ENCODE measurements around the gene TMEM150A. TPM values are rescaled to one million over a fixed set of nuclear protein-coding genes. Genes with fewer than 3 reads are reported as not detected.
A peak's percentile ranks its signal among the peaks of the same experiment; 100 is the strongest.

The TMEM150A gene
- total and polyA plus RNA-seq, 2 of the 13 experiments (the other 11 are each of a cell fraction or from before 2014, with no cell fraction given), result 30.1 to 70.4 TPM

DNA sequence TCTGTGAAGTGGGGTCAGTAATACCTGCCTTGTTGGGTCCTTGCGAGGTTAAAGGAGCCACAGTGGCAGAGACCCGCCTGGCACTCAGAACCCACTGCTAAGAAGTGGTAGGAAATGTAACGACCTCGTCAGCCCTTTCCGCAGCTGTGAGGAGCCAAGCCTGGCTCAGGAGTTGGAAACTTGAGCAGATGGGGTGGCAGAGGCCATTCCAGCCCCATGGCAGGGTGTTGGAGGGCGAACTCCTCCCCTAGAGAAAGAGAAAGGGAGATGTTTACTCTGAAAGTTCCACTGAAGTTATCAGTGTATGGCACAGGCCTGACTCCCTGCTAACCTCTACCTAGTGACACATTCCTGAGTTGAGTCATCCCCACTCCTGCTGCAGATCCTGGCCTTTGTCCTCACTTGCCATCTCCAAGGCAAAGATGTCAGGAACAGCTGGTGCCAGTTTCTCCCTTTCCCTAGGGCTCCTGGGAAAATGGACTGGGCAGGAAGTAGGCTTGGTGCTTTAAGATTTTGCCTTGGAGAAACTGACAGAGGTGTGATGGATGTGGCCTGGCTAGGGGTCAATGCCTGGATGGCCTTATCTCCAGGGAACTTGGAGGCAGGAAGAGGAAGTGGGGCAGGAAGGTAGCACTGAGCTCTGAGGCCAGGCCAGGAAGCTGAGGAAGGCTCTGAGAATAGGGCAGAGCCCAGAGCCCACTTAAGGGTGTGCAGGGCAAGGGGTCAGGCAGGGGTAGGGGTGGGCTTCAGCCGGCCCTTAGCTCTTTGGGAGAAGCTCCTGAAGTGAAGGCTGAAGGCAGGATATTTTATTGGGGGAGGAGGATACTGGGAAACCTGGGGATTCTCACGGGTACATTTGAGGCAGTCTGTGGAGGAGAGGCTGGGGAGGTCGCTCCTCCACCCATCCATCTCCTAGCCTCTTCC, 17.4 kb downstream of the TMEM150A start (continued):
- TF ChIP-seq STAT6 (CRISPR knock-in tag; IDR thresholded peaks at IDR 0.05; ENCODE audit: borderline replicate concordance) (no peak), SOX6 (IDR thresholded peaks at IDR 0.05) (no peak), SOX6 (CRISPR knock-in tag; IDR thresholded peaks at IDR 0.05) (peak; percentile 76), SMAD3 (CRISPR knock-in tag; IDR thresholded peaks at IDR 0.05) (peak; percentile 61; the same call in 1 of the 2 replicates), ZNF724P (CRISPR knock-in tag; IDR thresholded peaks at IDR 0.05; ENCODE audit: borderline replicate concordance) (0 out of 2 replicates have a peak, but pooled peaks have one; percentile 2), ZNF276 (CRISPR knock-in tag; IDR thresholded peaks at IDR 0.05; ENCODE audit: low read depth) (peak; percentile 79), MXI1 (IDR thresholded peaks at IDR 0.05; ENCODE audit: borderline replicate concordance, low read depth, low read length) (peak; percentile 85; the same call in 2 of the 3 replicates), ZNF331 (CRISPR knock-in tag; IDR thresholded peaks at IDR 0.05) (peak; percentile 71), ZFYVE20 (CRISPR knock-in tag; IDR thresholded peaks at IDR 0.05; ENCODE audit: borderline replicate concordance, low read depth) (no peak), ZNF484 (CRISPR knock-in tag; IDR thresholded peaks at IDR 0.05; ENCODE audit: borderline replicate concordance, low read depth) (no peak), ZNF883 (CRISPR knock-in tag; IDR thresholded peaks at IDR 0.05; ENCODE audit: not compliant biosample characterization) (no peak), ZNF552 (CRISPR knock-in tag; IDR thresholded peaks at IDR 0.05; ENCODE audit: borderline replicate concordance) (0 out of 2 replicates have a peak, but pooled peaks have one; percentile 14), RFXANK (CRISPR knock-in tag; IDR thresholded peaks at IDR 0.05) (peak; percentile 78; the same call in 1 of the 2 replicates), ZNF160 (CRISPR knock-in tag; IDR thresholded peaks at IDR 0.05) (no peak), IKZF1 (IDR thresholded peaks at IDR 0.05) (no peak), SCMH1 (CRISPR knock-in tag; IDR thresholded peaks at IDR 0.05; ENCODE audit: borderline replicate concordance) (no peak)
- TF ChIP-seq, protein P1, sequence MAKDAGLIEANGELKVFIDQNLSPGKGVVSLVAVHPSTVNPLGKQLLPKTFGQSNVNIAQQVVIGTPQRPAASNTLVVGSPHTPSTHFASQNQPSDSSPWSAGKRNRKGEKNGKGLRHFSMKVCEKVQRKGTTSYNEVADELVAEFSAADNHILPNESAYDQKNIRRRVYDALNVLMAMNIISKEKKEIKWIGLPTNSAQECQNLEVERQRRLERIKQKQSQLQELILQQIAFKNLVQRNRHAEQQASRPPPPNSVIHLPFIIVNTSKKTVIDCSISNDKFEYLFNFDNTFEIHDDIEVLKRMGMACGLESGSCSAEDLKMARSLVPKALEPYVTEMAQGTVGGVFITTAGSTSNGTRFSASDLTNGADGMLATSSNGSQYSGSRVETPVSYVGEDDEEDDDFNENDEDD (CRISPR knock-in tag; IDR thresholded peaks at IDR 0.05; ENCODE audit: borderline replicate concordance), result peak; percentile 57; the same call in 1 of the 2 replicates
- TF ChIP-seq, protein P2, sequence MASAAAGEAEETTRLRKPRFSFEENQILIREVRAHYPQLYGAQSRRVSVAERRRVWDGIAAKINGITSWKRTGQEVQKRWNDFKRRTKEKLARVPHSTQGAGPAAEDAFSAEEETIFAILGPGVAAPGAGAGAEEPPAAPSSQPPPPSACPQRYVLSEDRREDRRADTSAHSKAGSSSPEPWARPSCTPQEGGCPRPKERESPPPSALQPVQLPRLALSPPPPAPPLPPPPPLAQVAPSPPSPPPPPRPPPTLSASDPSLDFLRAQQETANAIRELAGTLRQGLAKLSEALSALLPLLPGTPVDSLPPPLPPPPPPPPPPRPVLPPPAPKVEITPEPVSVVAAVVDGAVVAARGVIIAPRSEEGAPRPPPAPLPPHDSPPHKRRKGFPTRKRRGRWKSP (CRISPR knock-in tag; IDR thresholded peaks at IDR 0.05), result no peak
- TF ChIP-seq, protein P3, sequence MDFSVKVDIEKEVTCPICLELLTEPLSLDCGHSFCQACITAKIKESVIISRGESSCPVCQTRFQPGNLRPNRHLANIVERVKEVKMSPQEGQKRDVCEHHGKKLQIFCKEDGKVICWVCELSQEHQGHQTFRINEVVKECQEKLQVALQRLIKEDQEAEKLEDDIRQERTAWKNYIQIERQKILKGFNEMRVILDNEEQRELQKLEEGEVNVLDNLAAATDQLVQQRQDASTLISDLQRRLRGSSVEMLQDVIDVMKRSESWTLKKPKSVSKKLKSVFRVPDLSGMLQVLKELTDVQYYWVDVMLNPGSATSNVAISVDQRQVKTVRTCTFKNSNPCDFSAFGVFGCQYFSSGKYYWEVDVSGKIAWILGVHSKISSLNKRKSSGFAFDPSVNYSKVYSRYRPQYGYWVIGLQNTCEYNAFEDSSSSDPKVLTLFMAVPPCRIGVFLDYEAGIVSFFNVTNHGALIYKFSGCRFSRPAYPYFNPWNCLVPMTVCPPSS (IDR thresholded peaks at IDR 0.05), result no peak
